Measurements from ENCODE around the gene KIAA1217.

KIAA1217 gene

GRCh38 chr10:24353319-24353718 is 144.4 kb downstream of the KIAA1217 start:
- H3K27ac ChIP-seq, result no peak overlapping the region
- no peak for TF ChIP-seq CTCF (conservative IDR thresholded peaks at IDR 0.05)

- no peak for TF ChIP-seq CTCF (conservative IDR thresholded peaks at IDR 0.05)
- no peak overlapping the region for H3K27ac ChIP-seq
Measured at GRCh38 chr10:24355056-24355688, 146.2 kb downstream of the KIAA1217 start.

- H3K27ac ChIP-seq, result no peak overlapping the region
- no peak for TF ChIP-seq CTCF (conservative IDR thresholded peaks at IDR 0.05)
Measured at GRCh38 chr10:24357344-24358004, 148.5 kb downstream of the KIAA1217 start.

- H3K27ac ChIP-seq, result no peak overlapping the region
- TF ChIP-seq CTCF (conservative IDR thresholded peaks at IDR 0.05), result no peak
Measured at GRCh38 chr10:24358022-24358421, 149.1 kb downstream of the KIAA1217 start.

GRCh38 chr10:24360282-24361127 is 151.6 kb downstream of the KIAA1217 start:
- peak overlapping the region; percentile 16; the same call in 1 of the 2 replicates for H3K27ac ChIP-seq
- peak; percentile 86 for TF ChIP-seq CTCF (conservative IDR thresholded peaks at IDR 0.05)

GRCh38 chr10:24363070-24363469 is 154.1 kb downstream of the KIAA1217 start:
- no peak for TF ChIP-seq CTCF (conservative IDR thresholded peaks at IDR 0.05)
- no peak overlapping the region for H3K27ac ChIP-seq

GRCh38 chr10:24367688-24368087 is 158.8 kb downstream of the KIAA1217 start:
- no peak for TF ChIP-seq CTCF (conservative IDR thresholded peaks at IDR 0.05)
- no peak overlapping the region for H3K27ac ChIP-seq

Measured in VCaP (cell line).